SKM-1 (cell line): ENCODE measurements around the gene TRANK1.
"Not testable (repeated sequence)": the region's sequence is repeated elsewhere in the genome, so short reads cannot be mapped to it uniquely, and the experiment has no call there.

Experiments used
- DNase-seq: peaks from one replicate; lab custom pipeline; 2025; ENCODE audit not compliant: unreplicated experiment; lab: John Stamatoyannopoulos, UW

The TRANK1 gene

GRCh38 chr3:36944641-36945270 lies at the start of gene TRANK1:
TRANK1 (minus strand) TSS chr3:36945054; CDS start chr3:36944809, 245 bp downstream.
- peak; percentile 38 for DNase-seq

GRCh38 chr3:36993326-36994283 lies 48.8 kb upstream of the TRANK1 start, which contains the start of gene MLH1:
MLH1 (plus strand) TSS chr3:36993518; CDS start chr3:36993548, 30 bp downstream.
- no peak for DNase-seq

- no peak for DNase-seq
Observed at GRCh38 chr3:36992806-36993325, 48.0 kb upstream of the TRANK1 start, which contains the start of gene EPM2AIP1. EPM2AIP1 (minus strand) TSS chr3:36993131; CDS start chr3:36993077, 54 bp downstream.

- no peak for DNase-seq
Observed at GRCh38 chr3:36991923-36992805, 47.3 kb upstream of the TRANK1 start.

- no peak for DNase-seq
Observed at GRCh38 chr3:36991147-36991546, 46.3 kb upstream of the TRANK1 start.

- no peak for DNase-seq
Observed at GRCh38 chr3:36989568-36989967, 44.7 kb upstream of the TRANK1 start.

GRCh38 chr3:36989005-36989404 lies 44.2 kb upstream of the TRANK1 start:
- no peak for DNase-seq

- DNase-seq, result no peak
Observed at GRCh38 chr3:36988356-36988755, 43.5 kb upstream of the TRANK1 start.

GRCh38 chr3:36981006-36981405 lies 36.2 kb upstream of the TRANK1 start:
- DNase-seq, result no peak

GRCh38 chr3:36973139-36973538 lies 28.3 kb upstream of the TRANK1 start:
- DNase-seq, result no peak

- DNase-seq, result no peak
Observed at GRCh38 chr3:36972163-36972562, 27.3 kb upstream of the TRANK1 start.

- peak; percentile 41 for DNase-seq
Observed at GRCh38 chr3:36969540-36970432, 24.9 kb upstream of the TRANK1 start.

- no peak for DNase-seq
Observed at GRCh38 chr3:36969085-36969484, 24.2 kb upstream of the TRANK1 start.

GRCh38 chr3:36965440-36965839 lies 20.6 kb upstream of the TRANK1 start:
- no peak for DNase-seq

GRCh38 chr3:36964817-36965216 lies 20.0 kb upstream of the TRANK1 start:
- DNase-seq, result no peak

GRCh38 chr3:36964331-36964730 lies 19.5 kb upstream of the TRANK1 start:
- DNase-seq, result no peak

GRCh38 chr3:36963008-36963407 lies 18.2 kb upstream of the TRANK1 start:
- not testable (repeated sequence) for DNase-seq

- DNase-seq, result no peak
Observed at GRCh38 chr3:36960502-36960901, 15.6 kb upstream of the TRANK1 start.

GRCh38 chr3:36959821-36960220 lies 15.0 kb upstream of the TRANK1 start:
- no peak for DNase-seq
